ENCODE measurements around the gene STYX. TPM values are rescaled to one million over a fixed set of nuclear protein-coding genes. Genes with fewer than 3 reads are reported as not detected.
A peak's percentile ranks its signal among the peaks of the same experiment; 100 is the strongest.

Gene STYX
- total RNA-seq, 1 experiment from 2014 or later: 24.0 TPM

DNA sequence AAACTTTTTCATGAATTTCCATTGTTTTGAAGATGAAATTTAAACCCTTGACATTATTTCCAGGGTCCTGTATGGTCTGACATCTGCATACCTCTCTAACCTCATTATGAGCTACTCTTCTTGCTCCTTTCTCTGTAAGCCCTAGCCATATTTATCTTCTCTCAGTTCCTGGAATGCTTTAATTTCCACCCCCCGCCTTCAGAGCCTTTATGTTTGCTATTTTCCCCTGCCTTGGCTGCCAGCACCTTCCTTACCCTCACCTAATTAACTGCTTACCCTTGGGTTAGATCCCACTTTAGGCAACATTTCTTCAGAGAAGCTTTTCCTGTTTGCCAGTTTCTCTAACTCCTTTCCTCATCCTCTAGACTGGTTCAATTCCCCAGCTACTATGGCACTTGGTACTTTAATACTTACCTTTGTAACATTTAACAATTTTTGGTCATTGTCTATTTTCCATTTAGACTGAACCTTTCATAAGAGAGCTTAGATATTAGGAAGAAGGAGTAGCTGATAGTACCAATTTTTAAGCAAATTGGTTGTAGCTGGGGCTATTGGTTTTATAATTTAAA, 6.0 kb downstream of the STYX start:
- no peaks in the 10 kb centered on the region for H4K20me1 ChIP-seq (ENCODE audit: control insufficient read depth, insufficient read depth, insufficient read length)
- DNase-seq: no peak
- no peak overlapping the region for H3K9ac ChIP-seq (ENCODE audit: extremely low read depth, insufficient read length, low read length)
- no peak overlapping the region for H3K14ac ChIP-seq (ENCODE audit: insufficient read depth, low read length)
- no peak overlapping the region for H4K5ac ChIP-seq (ENCODE audit: insufficient read length, low read depth, low read length)
- H3K4me3 Mint-ChIP-seq: peak overlapping the region; percentile 1 to 38; a peak in 3 of 5 replicates
- H2BK120ac ChIP-seq (ENCODE audit: low read depth, low read length, poor library complexity, severe bottlenecking): no peak overlapping the region
- no peak overlapping the region for H3K4me2 ChIP-seq (ENCODE audit: insufficient read depth, insufficient read length, low read length)
- H2BK12ac ChIP-seq (ENCODE audit: insufficient read length, low read depth, low read length): no peak overlapping the region
- H3K27me3 ChIP-seq (ENCODE audit: insufficient read depth, low read length): no peaks in the 10 kb centered on the region
- H3T11ph ChIP-seq (ENCODE audit: low read length): no peak overlapping the region
- H3K23me2 ChIP-seq (ENCODE audit: insufficient read length, low read depth, low read length, poor library complexity, severe bottlenecking): no peaks in the 10 kb centered on the region
- no peak overlapping the region for H3K18ac ChIP-seq (ENCODE audit: insufficient read length, low read depth, low read length)
- WGBS (ENCODE audit: extremely low coverage, insufficient read length, low lambda C conversion rate): no CpG with 5 or more reads among the region's 1 CpG
- H4K91ac ChIP-seq (ENCODE audit: insufficient read length, low read depth, low read length): no peak overlapping the region
- TF ChIP-seq CTCF (conservative IDR thresholded peaks at IDR 0.05): no peak
- peaks cover 13 to 36% (median 26%) of the 10 kb centered on the region in 3 experiments for H3K36me3 Mint-ChIP-seq (ENCODE audit: insufficient read depth in 1 of 3, low read depth in 3 of 3)
- H3K79me2 ChIP-seq (ENCODE audit: insufficient read depth, low read length): peaks cover 6% of the 10 kb centered on the region; the same call in 1 of the 2 replicates
- H3K9me3 Mint-ChIP-seq: no peaks in the 10 kb centered on the region
- no peaks in the 10 kb centered on the region for H3K27me3 Mint-ChIP-seq (ENCODE audit: low read depth)
- no peak overlapping the region for H2BK15ac ChIP-seq (ENCODE audit: low read depth, low read length)
- no peak overlapping the region for H2AFZ ChIP-seq (ENCODE audit: low read length)
- H3K56ac ChIP-seq (ENCODE audit: insufficient read length, low read depth, low read length): no peak overlapping the region
- H3K27ac Mint-ChIP-seq: peak overlapping the region; percentile 15 to 65 (median 27); a peak in 5 of 7 replicates
- no peak overlapping the region for H3K27ac ChIP-seq (ENCODE audit: insufficient read length, low read depth, low read length)
- H2BK20ac ChIP-seq (ENCODE audit: low read depth, low read length, poor library complexity, severe bottlenecking): no peak overlapping the region
- H3K4ac ChIP-seq (ENCODE audit: low read depth, low read length): no peak overlapping the region
- peaks cover 37 to 51% of the 10 kb centered on the region in 2 experiments for H3K4me1 Mint-ChIP-seq
- H3K79me1 ChIP-seq (ENCODE audit: insufficient read depth, low read depth, low read length, poor library complexity, severe bottlenecking): peaks cover 3% of the 10 kb centered on the region
- no peak overlapping the region for H3K23ac ChIP-seq (ENCODE audit: insufficient read length, low read depth, low read length)
- H3K4me1 ChIP-seq (ENCODE audit: insufficient read depth, low read length): peaks cover 8% of the 10 kb centered on the region; the same call in 1 of the 2 replicates
- H4K8ac ChIP-seq (replicated peaks; ENCODE audit: insufficient read length, low read depth, low read length): no peak overlapping the region
- no peaks in the 10 kb centered on the region for H3K9me3 ChIP-seq (ENCODE audit: control insufficient read depth, low read depth, low read length)
- no peak overlapping the region for H2AK5ac ChIP-seq (ENCODE audit: insufficient read length, low read length)
- no peak overlapping the region for H2BK5ac ChIP-seq (ENCODE audit: insufficient read length, low read length)

Data from H9 (cell line).